Ascending aorta (tissue), 2 donors: ENCODE measurements around the gene FRAS1. TPM values are rescaled to one million over a fixed set of nuclear protein-coding genes. Genes with fewer than 3 reads are reported as not detected.

Experiments
- DNase-seq, 2 donors: peaks; one replicate each; pipeline ENCODE4 v3.0.0-alpha.2; 2019; ENCODE audit warnings: low spot score in 2 of 2
- H3K27ac ChIP-seq, 2 donors: fragments of 200-600 bp; sonication (generic); one replicate each; pipeline ENCODE4 v1.5.1; 2016 to 2017; ENCODE audit warnings: mild to moderate bottlenecking in 1 of 2
- H3K27me3 ChIP-seq: fragments of 200-600 bp; sonication (generic); one replicate; pipeline ENCODE4 v1.5.1; 2017
- H3K36me3 ChIP-seq, 2 donors: fragments of 200-600 bp; sonication (generic); one replicate each; pipeline ENCODE4 v1.5.1; 2016
- H3K4me1 ChIP-seq, 2 donors: fragments of 200-600 bp; sonication (generic); one replicate each; pipeline ENCODE4 v1.5.1; 2016 to 2017; ENCODE audit warnings: mild to moderate bottlenecking in 1 of 2
- H3K4me3 ChIP-seq, 2 donors: fragments of 200-600 bp; sonication (generic); one replicate each; pipeline ENCODE4 v1.5.1; 2016 to 2017; ENCODE audit warnings: mild to moderate bottlenecking in 1 of 2
- H3K9me3 ChIP-seq, 2 donors: fragments of 200-600 bp; sonication (generic); one replicate each; pipeline ENCODE4 v1.5.1; 2016
- CTCF ChIP-seq, 3 experiments: fragments of 200-600 bp in 2 of 3; fragments of 450-650 bp in 1 of 3; sonication (generic) in 2 of 3; IDR thresholded peaks; one replicate each; pipeline ENCODE4 v1.5.1; 2016 to 2019; ENCODE audit warnings: antibody characterized with exemption in 3 of 3, mild to moderate bottlenecking in 1 of 3, moderate library complexity in 1 of 3
- intact Hi-C: fragments of 100-400 bp; cut with DNase I; formaldehyde crosslinking; loops from one replicate; pipeline ENCODE4 v1.15.1; 2023
- total RNA-seq: library from RNA; depleted of rRNA; stranded (reverse); fragments of >200 nt; gene quantifications from one replicate; pipeline ENCODE4 v1.1.0, GENCODE V29; 2016

The FRAS1 gene
- total RNA-seq, 1 donor from 2014 or later: 0.75 TPM

- Histone ChIP-seq H3K4me3 (no peak overlapping the region), H3K36me3 (no peaks in the 10 kb centered on the region), H3K4me1 (no peaks in the 10 kb centered on the region), H3K27me3 (no peaks in the 10 kb centered on the region), H3K9me3 (no peaks in the 10 kb centered on the region), H3K27ac (no peak overlapping the region)
- intact Hi-C loops: no loop called here
- no peak for DNase-seq
- TF ChIP-seq CTCF (IDR thresholded peaks at IDR 0.05): no peak
These were observed 24.2 kb upstream of the FRAS1 start for GRCh38 chr4:78032929-78033328.

GRCh38 chr4:78033861-78034260 lies 23.3 kb upstream of the FRAS1 start:
- no peak for TF ChIP-seq CTCF (IDR thresholded peaks at IDR 0.05)
- intact Hi-C loops: no loop called here

GRCh38 chr4:78038704-78039103 lies 18.4 kb upstream of the FRAS1 start:
- Histone ChIP-seq H3K4me1 (no peaks in the 10 kb centered on the region), H3K9me3 (no peaks in the 10 kb centered on the region), H3K36me3 (no peaks in the 10 kb centered on the region), H3K27ac (no peak overlapping the region), H3K4me3 (no peak overlapping the region), H3K27me3 (no peaks in the 10 kb centered on the region)
- intact Hi-C loops: no loop called here
- DNase-seq: no peak
- TF ChIP-seq CTCF (IDR thresholded peaks at IDR 0.05): no peak

More at GRCh38 chr4:78033861-78034260, 23.3 kb upstream of the FRAS1 start:
- Histone ChIP-seq H3K27ac (no peak overlapping the region), H3K4me1 (no peaks in the 10 kb centered on the region), H3K9me3 (no peaks in the 10 kb centered on the region), H3K36me3 (no peaks in the 10 kb centered on the region), H3K27me3 (no peaks in the 10 kb centered on the region), H3K4me3 (no peak overlapping the region)
- no peak for DNase-seq

- Histone ChIP-seq H3K36me3 (no peaks in the 10 kb centered on the region), H3K4me3 (no peak overlapping the region), H3K9me3 (no peaks in the 10 kb centered on the region), H3K27ac (no peak overlapping the region), H3K27me3 (no peaks in the 10 kb centered on the region), H3K4me1 (no peaks in the 10 kb centered on the region)
- intact Hi-C loops: no loop called here
- DNase-seq: no peak
- TF ChIP-seq CTCF (IDR thresholded peaks at IDR 0.05): no peak
These were observed 17.4 kb upstream of the FRAS1 start for GRCh38 chr4:78039678-78040077.

- Histone ChIP-seq H3K27me3 (no peaks in the 10 kb centered on the region), H3K4me3 (no peak overlapping the region), H3K9me3 (no peaks in the 10 kb centered on the region), H3K4me1 (no peaks in the 10 kb centered on the region), H3K27ac (no peak overlapping the region), H3K36me3 (no peaks in the 10 kb centered on the region)
- DNase-seq: no peak
- intact Hi-C loops: no loop called here
- TF ChIP-seq CTCF (IDR thresholded peaks at IDR 0.05): no peak
These were observed 16.7 kb upstream of the FRAS1 start for GRCh38 chr4:78040431-78040830.

GRCh38 chr4:78047366-78047765 lies 9.8 kb upstream of the FRAS1 start:
- no peak overlapping the region for H3K4me3 ChIP-seq
- H3K27ac ChIP-seq: no peak overlapping the region
- H3K36me3 ChIP-seq: no peaks in the 10 kb centered on the region
- intact Hi-C loops: no loop called here
- DNase-seq: no peak
- TF ChIP-seq CTCF (IDR thresholded peaks at IDR 0.05): no peak
- H3K4me1 ChIP-seq: no peaks in the 10 kb centered on the region
- no peaks in the 10 kb centered on the region for H3K9me3 ChIP-seq
- no peaks in the 10 kb centered on the region for H3K27me3 ChIP-seq
